HG02759 (cell line): Measurements from ENCODE around the gene PBLD.

ENCODE experiments used
- ATAC-seq: cut with Tn5 transposase; IDR thresholded peaks from one replicate; pipeline ENCODE4 v1.9.1; 2021; ENCODE audit warnings: mild to moderate bottlenecking, moderate library complexity; ENCODE audit not compliant: unreplicated experiment

PBLD gene

GRCh38 chr10:68239069-68239468 lies 93.7 kb downstream of the PBLD start:
- ATAC-seq, result no peak

DNA sequence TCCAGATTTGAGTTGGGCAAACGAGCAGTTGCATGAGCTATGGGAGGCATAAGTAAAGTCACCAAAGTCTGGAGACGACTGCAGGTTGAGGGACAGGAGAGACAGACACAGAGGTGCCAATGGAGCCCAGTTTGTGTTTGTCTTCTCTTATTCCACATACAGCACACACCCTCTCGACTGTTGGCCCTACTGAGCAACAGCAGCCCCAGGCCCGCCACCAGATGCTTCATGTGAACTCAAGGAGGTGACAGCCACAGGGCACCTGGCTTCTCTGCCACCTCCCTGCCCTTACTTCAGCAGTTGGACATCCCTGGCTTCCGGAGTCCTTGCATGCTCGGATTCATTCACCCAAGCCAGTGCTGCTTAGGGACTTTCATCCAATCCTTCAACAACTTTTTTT lies 94.4 kb downstream of the PBLD start:
- ATAC-seq, result no peak

DNA sequence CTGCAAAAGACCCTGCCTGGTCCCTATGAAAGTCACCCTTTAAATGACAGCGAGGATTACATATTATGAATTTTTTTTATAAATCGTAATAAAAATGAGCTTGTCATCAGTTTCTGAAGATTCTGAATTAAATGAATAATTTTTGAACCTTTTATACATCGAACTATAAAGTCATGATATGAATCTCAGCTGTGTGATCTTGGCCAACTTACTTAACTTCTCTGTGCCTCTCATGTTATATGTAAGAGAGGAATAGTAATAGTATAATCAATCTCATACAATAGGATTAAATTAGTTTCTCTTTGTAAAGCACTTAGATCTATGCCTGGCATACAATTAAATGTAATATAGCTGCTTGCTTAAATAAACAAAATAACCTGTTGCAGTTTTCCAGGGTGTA lies 95.6 kb downstream of the PBLD start:
- no peak for ATAC-seq

DNA sequence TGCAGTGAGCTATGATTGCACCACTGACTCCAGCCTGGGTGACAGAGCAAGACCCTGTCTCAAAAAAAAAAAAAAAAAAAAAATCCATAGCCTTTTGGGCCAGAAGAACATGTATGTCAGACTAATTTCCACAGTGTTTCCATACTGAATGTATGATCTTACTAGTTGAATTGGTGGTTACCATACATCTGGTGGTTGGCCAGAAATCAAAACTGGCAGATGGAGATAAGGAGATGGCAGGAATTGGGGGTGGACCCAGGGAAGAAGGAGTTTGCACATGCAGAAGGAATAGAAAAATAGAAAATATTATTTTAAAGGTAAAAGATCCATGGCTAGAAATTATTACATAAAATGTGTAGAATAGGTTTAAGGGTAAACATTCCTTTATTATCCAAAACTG lies 97.1 kb downstream of the PBLD start:
- no peak for ATAC-seq

DNA sequence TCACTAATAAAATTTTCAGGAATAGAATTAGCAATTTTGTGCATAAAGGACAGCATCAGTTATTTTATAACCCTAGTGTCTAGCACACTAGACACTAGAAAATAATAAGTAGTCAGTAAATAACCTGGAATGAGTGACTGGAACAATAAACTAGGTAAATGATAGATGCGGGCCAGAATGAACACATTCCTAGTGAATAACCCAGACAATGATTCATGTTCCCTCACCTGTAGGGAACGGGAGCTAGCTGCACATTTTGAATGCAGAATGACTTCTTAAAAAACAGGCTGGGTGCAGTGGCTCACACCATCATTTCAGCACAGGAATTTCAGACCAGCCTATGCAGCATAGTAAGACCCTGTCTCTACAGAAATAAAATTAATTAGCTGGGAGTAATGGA lies 97.6 kb downstream of the PBLD start:
- no peak for ATAC-seq

- no peak for ATAC-seq
Measured at GRCh38 chr10:68233046-68233445, 99.7 kb downstream of the PBLD start.
